Endothelial cell (in vitro differentiated cells): Measurements from ENCODE around the gene ERP27. TPM values are rescaled to one million over a fixed set of nuclear protein-coding genes. Genes with fewer than 3 reads are reported as not detected.

ENCODE experiments used
- DNase-seq: peaks from one replicate; pipeline ENCODE4 v3.0.0; 2021; ENCODE audit warnings: low spot score
- H3K27ac Mint-ChIP-seq: one replicate; pipeline ENCODE4 v1.8.0; 2021; ENCODE audit warnings: mixed read lengths, inconsistent platforms; ENCODE audit not compliant: unreplicated experiment
- H3K27me3 Mint-ChIP-seq: one replicate; pipeline ENCODE4 v1.8.0; 2021; ENCODE audit warnings: mild to moderate bottlenecking, moderate library complexity, mixed read lengths, inconsistent platforms; ENCODE audit not compliant: unreplicated experiment
- H3K36me3 Mint-ChIP-seq: one replicate; pipeline ENCODE4 v1.8.0; 2021; ENCODE audit warnings: mild to moderate bottlenecking, low read depth, mixed read lengths, inconsistent platforms; ENCODE audit not compliant: unreplicated experiment
- H3K4me1 Mint-ChIP-seq: one replicate; pipeline ENCODE4 v1.8.0; 2021; ENCODE audit warnings: mild to moderate bottlenecking, mixed read lengths, inconsistent platforms; ENCODE audit not compliant: unreplicated experiment
- H3K4me3 Mint-ChIP-seq: one replicate; pipeline ENCODE4 v1.8.0; 2021; ENCODE audit warnings: mild to moderate bottlenecking, mixed read lengths, inconsistent platforms; ENCODE audit not compliant: unreplicated experiment
- H3K9me3 Mint-ChIP-seq: one replicate; pipeline ENCODE4 v1.8.0; 2021; ENCODE audit warnings: mixed read lengths, inconsistent platforms; ENCODE audit not compliant: unreplicated experiment
- total RNA-seq: library from RNA; stranded (reverse); fragmentation: NEBNext Ultra II Directional; extraction: Animal tissue kit (Norgen Biotek cat#: 25700); gene quantifications from one replicate; pipeline ENCODE4 v1.2.1, GENCODE V29; 2021; ENCODE audit not compliant: unreplicated experiment
- TF ChIP-seq, protein P1 (sequence below): fragments of 200-600 bp; sonication (generic); IDR thresholded peaks from one replicate; pipeline ENCODE4 v1.5.0; 2021; ENCODE audit warnings: antibody characterized with exemption; ENCODE audit not compliant: unreplicated experiment

Gene ERP27
- total RNA-seq, 1 donor from 2014 or later, result 0.46 TPM

DNA sequence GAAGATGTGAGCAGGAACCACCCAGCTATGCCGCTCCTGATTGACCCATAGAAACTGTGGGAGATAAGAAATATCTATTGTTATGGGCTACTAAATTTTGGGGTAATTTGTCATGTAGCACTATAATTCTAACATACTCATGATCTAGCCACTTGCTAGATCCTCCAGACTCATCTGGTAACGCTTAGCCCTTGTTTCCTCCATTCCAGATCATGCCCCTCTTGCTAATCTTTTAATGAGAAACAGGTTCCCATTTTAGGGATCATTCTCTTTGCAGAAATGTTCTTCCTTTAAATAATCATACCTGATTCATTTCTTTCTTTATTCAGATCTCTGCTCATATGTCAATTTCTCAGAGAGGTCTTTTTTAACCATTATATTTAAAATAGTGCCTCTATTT, 26.9 kb upstream of the ERP27 start:
- TF ChIP-seq, protein P1, sequence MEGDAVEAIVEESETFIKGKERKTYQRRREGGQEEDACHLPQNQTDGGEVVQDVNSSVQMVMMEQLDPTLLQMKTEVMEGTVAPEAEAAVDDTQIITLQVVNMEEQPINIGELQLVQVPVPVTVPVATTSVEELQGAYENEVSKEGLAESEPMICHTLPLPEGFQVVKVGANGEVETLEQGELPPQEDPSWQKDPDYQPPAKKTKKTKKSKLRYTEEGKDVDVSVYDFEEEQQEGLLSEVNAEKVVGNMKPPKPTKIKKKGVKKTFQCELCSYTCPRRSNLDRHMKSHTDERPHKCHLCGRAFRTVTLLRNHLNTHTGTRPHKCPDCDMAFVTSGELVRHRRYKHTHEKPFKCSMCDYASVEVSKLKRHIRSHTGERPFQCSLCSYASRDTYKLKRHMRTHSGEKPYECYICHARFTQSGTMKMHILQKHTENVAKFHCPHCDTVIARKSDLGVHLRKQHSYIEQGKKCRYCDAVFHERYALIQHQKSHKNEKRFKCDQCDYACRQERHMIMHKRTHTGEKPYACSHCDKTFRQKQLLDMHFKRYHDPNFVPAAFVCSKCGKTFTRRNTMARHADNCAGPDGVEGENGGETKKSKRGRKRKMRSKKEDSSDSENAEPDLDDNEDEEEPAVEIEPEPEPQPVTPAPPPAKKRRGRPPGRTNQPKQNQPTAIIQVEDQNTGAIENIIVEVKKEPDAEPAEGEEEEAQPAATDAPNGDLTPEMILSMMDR, result no peak
- no peak for DNase-seq
- no peaks in the 10 kb centered on the region for H3K9me3 Mint-ChIP-seq
- peaks cover 4% of the 10 kb centered on the region for H3K36me3 Mint-ChIP-seq
- H3K4me3 Mint-ChIP-seq, result no peak overlapping the region
- H3K27me3 Mint-ChIP-seq, result peaks cover 1% of the 10 kb centered on the region
- no peak overlapping the region for H3K27ac Mint-ChIP-seq
- peaks cover 15% of the 10 kb centered on the region for H3K4me1 Mint-ChIP-seq

DNA sequence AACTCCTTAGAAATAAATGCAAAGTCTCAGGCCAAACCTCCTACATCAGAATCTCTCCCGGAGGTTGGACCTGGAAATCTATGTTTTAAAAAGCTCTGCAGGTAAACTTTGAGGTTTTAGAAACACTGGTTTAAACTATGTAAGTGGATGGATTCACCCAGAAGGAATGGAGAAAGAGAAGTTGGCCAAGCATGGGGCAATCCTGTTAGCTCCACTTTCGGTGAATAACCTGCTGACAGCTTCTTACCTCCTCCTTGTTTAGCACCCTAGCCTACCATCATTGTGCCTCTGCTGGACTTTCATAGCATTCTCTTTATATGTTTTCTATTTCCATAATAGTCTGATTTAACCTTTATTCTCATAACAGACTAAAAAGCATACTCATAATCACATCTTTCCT, 26.1 kb upstream of the ERP27 start:
- peaks cover 19% of the 10 kb centered on the region for H3K4me1 Mint-ChIP-seq
- no peaks in the 10 kb centered on the region for H3K9me3 Mint-ChIP-seq
- H3K27ac Mint-ChIP-seq, result no peak overlapping the region
- DNase-seq, result no peak
- peaks cover 1% of the 10 kb centered on the region for H3K27me3 Mint-ChIP-seq
- peaks cover 4% of the 10 kb centered on the region for H3K36me3 Mint-ChIP-seq
- TF ChIP-seq, protein P1, result no peak
- no peak overlapping the region for H3K4me3 Mint-ChIP-seq

DNA sequence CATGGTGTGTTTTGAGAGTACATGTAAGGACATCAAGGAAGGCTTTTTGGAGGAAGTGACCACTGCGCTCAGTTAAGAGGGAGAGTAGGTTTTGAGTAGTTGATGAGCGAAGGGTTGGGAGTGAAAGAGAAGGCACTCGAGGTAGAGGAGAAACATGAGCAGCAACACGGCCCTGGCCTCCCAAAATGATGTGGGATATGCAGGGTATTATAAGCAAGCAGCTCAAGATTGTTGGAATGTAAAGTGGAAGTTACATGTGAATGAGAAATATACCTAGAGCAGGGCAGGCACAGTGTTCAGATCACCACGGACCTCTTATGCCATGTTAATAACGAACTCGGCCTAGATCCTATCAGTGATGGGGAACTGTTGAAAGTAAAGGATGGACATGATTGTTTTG, 25.2 kb upstream of the ERP27 start:
- Mint-ChIP-seq H3K27ac (no peak overlapping the region), H3K4me1 (peaks cover 26% of the 10 kb centered on the region), H3K4me3 (no peak overlapping the region), H3K27me3 (peaks cover 1% of the 10 kb centered on the region), H3K36me3 (peaks cover 4% of the 10 kb centered on the region), H3K9me3 (no peaks in the 10 kb centered on the region)
- TF ChIP-seq, protein P1, result no peak
- DNase-seq, result no peak

DNA sequence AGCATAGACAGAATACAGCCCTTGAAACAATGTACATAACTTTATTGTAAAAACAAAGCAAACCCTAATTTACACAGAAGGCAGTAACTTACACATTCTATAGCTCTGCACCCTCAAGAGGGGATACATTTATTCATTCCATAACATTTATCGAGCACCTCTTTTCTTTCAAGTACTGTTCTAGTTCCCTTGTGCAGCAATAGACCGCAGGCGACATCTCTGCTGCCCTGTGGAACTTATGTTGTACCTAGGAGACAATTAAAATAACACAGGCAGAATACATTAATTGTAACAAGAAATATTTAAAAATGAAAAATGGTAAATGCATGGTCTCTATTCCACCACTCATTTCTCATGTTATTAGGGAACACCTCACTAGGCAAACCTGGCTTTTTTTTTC, 24.5 kb upstream of the ERP27 start:
- peaks cover 27% of the 10 kb centered on the region for H3K4me1 Mint-ChIP-seq
- no peaks in the 10 kb centered on the region for H3K9me3 Mint-ChIP-seq
- TF ChIP-seq, protein P1, result no peak
- H3K27ac Mint-ChIP-seq, result no peak overlapping the region
- peaks cover 4% of the 10 kb centered on the region for H3K36me3 Mint-ChIP-seq
- peaks cover 1% of the 10 kb centered on the region for H3K27me3 Mint-ChIP-seq
- H3K4me3 Mint-ChIP-seq, result no peak overlapping the region
- DNase-seq, result no peak

DNA sequence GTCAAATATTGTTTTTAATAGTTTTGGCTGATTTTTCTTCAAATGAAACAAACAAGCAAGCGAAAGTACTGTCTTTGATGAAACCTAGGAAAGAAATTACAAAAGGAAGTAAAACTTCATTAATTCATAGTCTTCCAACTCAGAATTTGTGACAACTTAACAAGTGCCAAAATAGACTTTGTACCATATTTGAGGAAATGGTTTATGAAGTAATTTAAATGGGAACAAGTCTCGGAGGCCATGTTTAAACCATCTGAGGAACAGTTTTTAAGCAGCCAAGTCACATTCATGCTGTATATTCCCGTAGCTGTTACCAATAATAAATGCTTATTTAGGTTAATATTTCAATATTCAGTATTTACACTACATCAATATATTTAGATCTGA, 23.8 kb upstream of the ERP27 start:
- Mint-ChIP-seq H3K9me3 (no peaks in the 10 kb centered on the region), H3K27me3 (peaks cover 1% of the 10 kb centered on the region), H3K4me3 (no peak overlapping the region), H3K27ac (no peak overlapping the region), H3K36me3 (peaks cover 4% of the 10 kb centered on the region), H3K4me1 (peaks cover 27% of the 10 kb centered on the region)
- TF ChIP-seq, protein P1, result no peak
- DNase-seq, result no peak
